GM21529 (cell line): Measurements from ENCODE around the gene NUDT19.
"Not testable (repeated sequence)": the region's sequence is repeated elsewhere in the genome, so short reads cannot be mapped to it uniquely, and the experiment has no call there.

Experiments
- ATAC-seq: cut with Tn5 transposase; IDR thresholded peaks from one replicate; pipeline ENCODE4 v1.9.1; 2021; ENCODE audit not compliant: unreplicated experiment

NUDT19 gene

GRCh38 chr19:32704006-32704405 lies 12.4 kb downstream of the NUDT19 start:
- not testable (repeated sequence) for ATAC-seq

GRCh38 chr19:32708457-32708856 lies 16.8 kb downstream of the NUDT19 start:
- no peak for ATAC-seq

GRCh38 chr19:32709032-32709431 lies 17.4 kb downstream of the NUDT19 start:
- ATAC-seq = no peak

GRCh38 chr19:32711747-32712146 lies 20.1 kb downstream of the NUDT19 start:
- ATAC-seq = no peak

- not testable (repeated sequence) for ATAC-seq
Measured at GRCh38 chr19:32716203-32716602, 24.6 kb downstream of the NUDT19 start.

- ATAC-seq = no peak
Measured at GRCh38 chr19:32717496-32717895, 25.9 kb downstream of the NUDT19 start.

- ATAC-seq = no peak
Measured at GRCh38 chr19:32718286-32718685, 26.7 kb downstream of the NUDT19 start.

GRCh38 chr19:32719611-32720059 lies 28.0 kb downstream of the NUDT19 start, which contains the start of gene TDRD12:
TDRD12 (plus strand) TSS chr19:32719767; CDS start chr19:32720073, 306 bp downstream.
- no peak for ATAC-seq

- no peak for ATAC-seq
Measured at GRCh38 chr19:32720216-32720935, 28.8 kb downstream of the NUDT19 start.

- no peak for ATAC-seq
Measured at GRCh38 chr19:32720936-32721250, 29.3 kb downstream of the NUDT19 start.

GRCh38 chr19:32735936-32736335 lies 44.3 kb downstream of the NUDT19 start:
- no peak for ATAC-seq

GRCh38 chr19:32743021-32743420 lies 51.4 kb downstream of the NUDT19 start:
- no peak for ATAC-seq

- ATAC-seq = no peak
Measured at GRCh38 chr19:32743447-32743846, 51.8 kb downstream of the NUDT19 start.

- no peak for ATAC-seq
Measured at GRCh38 chr19:32744555-32745325, 53.1 kb downstream of the NUDT19 start.

- not testable (repeated sequence) for ATAC-seq
Measured at GRCh38 chr19:32745594-32746251, 54.1 kb downstream of the NUDT19 start.

GRCh38 chr19:32746631-32747196 lies 55.1 kb downstream of the NUDT19 start:
- not testable (repeated sequence) for ATAC-seq

- no peak for ATAC-seq
Measured at GRCh38 chr19:32748497-32748896, 56.9 kb downstream of the NUDT19 start.

- no peak for ATAC-seq
Measured at GRCh38 chr19:32748948-32749347, 57.3 kb downstream of the NUDT19 start.

GRCh38 chr19:32749361-32749760 lies 57.7 kb downstream of the NUDT19 start:
- no peak for ATAC-seq

- no peak for ATAC-seq
Measured at GRCh38 chr19:32750441-32751055, 58.9 kb downstream of the NUDT19 start.

GRCh38 chr19:32751066-32751465 lies 59.4 kb downstream of the NUDT19 start:
- no peak for ATAC-seq
